CD14-positive monocyte (primary cell): Measurements from ENCODE around the gene OTOG. TPM values are rescaled to one million over a fixed set of nuclear protein-coding genes. Genes with fewer than 3 reads are reported as not detected.

Experiments used
- DNase-seq, 3 donors: peaks; one replicate each; pipeline ENCODE4 v3.0.0-alpha.2; 2011 to 2022
- H2AFZ ChIP-seq: 2 replicates; pipeline ENCODE4 v1.6.0; 2012; ENCODE audit warnings: mild to moderate bottlenecking, low read depth, low read length, inconsistent platforms; ENCODE audit not compliant: insufficient read depth, poor library complexity, severe bottlenecking
- H3K27ac ChIP-seq, 2 donors: 1 replicate in 1 of 2; 2 replicates in 1 of 2; pipeline ENCODE4 v1.5.1; 2012 to 2013; ENCODE audit warnings: low read length in 2 of 2, control low read depth in 1 of 2, inconsistent platforms in 1 of 2, low read depth in 1 of 2, mild to moderate bottlenecking in 1 of 2
- H3K27me3 ChIP-seq, 2 donors: one replicate each; pipeline versions ENCODE4 v1.6.0 to v1.6.1; 2011 to 2013; ENCODE audit warnings: low read length in 2 of 2; ENCODE audit not compliant: control insufficient read depth in 2 of 2, insufficient read depth in 2 of 2
- H3K36me3 ChIP-seq, 2 donors: replicated peaks in 1 of 2; 1 replicate in 1 of 2; 2 replicates in 1 of 2; pipeline versions ENCODE4 v1.5.1 to v1.6.1; 2012 to 2013; ENCODE audit warnings: low read length in 2 of 2, control low read depth in 1 of 2, inconsistent platforms in 1 of 2, mild to moderate bottlenecking in 1 of 2; ENCODE audit not compliant: insufficient read depth in 2 of 2, control insufficient read depth in 1 of 2
- H3K4me1 ChIP-seq, 2 donors: 1 replicate in 1 of 2; 2 replicates in 1 of 2; pipeline versions ENCODE4 v1.5.1 to v1.6.1; 2012 to 2013; ENCODE audit warnings: low read length in 2 of 2, control low read depth in 1 of 2, inconsistent platforms in 1 of 2, mild to moderate bottlenecking in 1 of 2, moderate library complexity in 1 of 2; ENCODE audit not compliant: insufficient read depth in 2 of 2, control insufficient read depth in 1 of 2
- H3K4me2 ChIP-seq: replicated peaks from 2 replicates; pipeline ENCODE3; 2012; ENCODE audit warnings: low read length, moderate library complexity, mild to moderate bottlenecking; ENCODE audit not compliant: poor library complexity, severe bottlenecking; ENCODE audit errors: extremely low read depth
- H3K4me3 ChIP-seq, 3 experiments: fragments of 200-600 bp in 1 of 3; sonication (generic) in 1 of 3; replicated peaks in 1 of 3; 1 replicate in 2 of 3; 2 replicates in 1 of 3; pipeline ENCODE4 v1.5.1; 2011 to 2013; ENCODE audit warnings: low read length in 3 of 3, mild to moderate bottlenecking in 3 of 3, control low read depth in 2 of 3, low read depth in 2 of 3, inconsistent platforms in 1 of 3, moderate library complexity in 1 of 3
- H3K79me2 ChIP-seq: 2 replicates; pipeline ENCODE4 v1.6.0; 2012; ENCODE audit warnings: mild to moderate bottlenecking, control low read depth, inconsistent platforms, low read length, moderate library complexity; ENCODE audit not compliant: insufficient read depth
- H3K9ac ChIP-seq: 2 replicates; pipeline ENCODE4 v1.6.0; 2017; ENCODE audit warnings: low read length, mild to moderate bottlenecking; ENCODE audit not compliant: insufficient read depth, poor library complexity, severe bottlenecking
- H3K9me3 ChIP-seq, 2 donors: replicated peaks in 1 of 2; 1 replicate in 1 of 2; 2 replicates in 1 of 2; pipeline versions ENCODE4 v1.5.1 to v1.6.1; 2012 to 2013; ENCODE audit warnings: low read length in 2 of 2, control low read depth in 1 of 2; ENCODE audit not compliant: control insufficient read depth in 1 of 2, insufficient read depth in 1 of 2
- H4K20me1 ChIP-seq: 2 replicates; pipeline ENCODE4 v1.6.0; 2012; ENCODE audit warnings: mild to moderate bottlenecking, low read length, control low read depth, moderate library complexity; ENCODE audit not compliant: insufficient read depth
- H3K27ac Mint-ChIP-seq, 7 donors: one replicate each; pipeline ENCODE4 v1.8.0; 2020; ENCODE audit warnings: mild to moderate bottlenecking in 7 of 7, mixed read lengths in 7 of 7, moderate library complexity in 6 of 7, inconsistent platforms in 2 of 7
- H3K27me3 Mint-ChIP-seq, 3 donors: one replicate each; pipeline ENCODE4 v1.8.0; 2021 to 2022; ENCODE audit warnings: low read depth in 3 of 3, mild to moderate bottlenecking in 3 of 3, mixed read lengths in 3 of 3, moderate library complexity in 3 of 3, inconsistent platforms in 1 of 3
- H3K36me3 Mint-ChIP-seq, 2 donors: one replicate each; pipeline ENCODE4 v1.8.0; 2020; ENCODE audit warnings: mixed read lengths in 2 of 2, inconsistent platforms in 1 of 2, mild to moderate bottlenecking in 1 of 2
- H3K4me1 Mint-ChIP-seq: one replicate; pipeline ENCODE4 v1.8.0; 2020; ENCODE audit warnings: mild to moderate bottlenecking, mixed read lengths
- H3K4me3 Mint-ChIP-seq, 2 donors: one replicate each; pipeline ENCODE4 v1.8.0; 2020; ENCODE audit warnings: mild to moderate bottlenecking in 2 of 2, mixed read lengths in 2 of 2, moderate library complexity in 1 of 2
- H3K9me3 Mint-ChIP-seq, 7 donors: one replicate each; pipeline ENCODE4 v1.8.0; 2020 to 2022; ENCODE audit warnings: mixed read lengths in 7 of 7, mild to moderate bottlenecking in 6 of 7, moderate library complexity in 6 of 7, inconsistent platforms in 2 of 7
- CTCF ChIP-seq: fragments of 200-600 bp; IDR thresholded peaks from one replicate; pipeline ENCODE4 v1.8.0; 2022; ENCODE audit warnings: antibody characterized with exemption, mild to moderate bottlenecking
- WGBS: methylation state at CpG from one replicate; pipeline ENCODE4 v1.1.5; 2013; ENCODE audit warnings: missing lambda C conversion rate; ENCODE audit not compliant: insufficient coverage; 5-methylcytosine and 5-hydroxymethylcytosine counted together
- intact Hi-C, 2 donors: fragments of 100-400 bp; cut with micrococcal nuclease; formaldehyde crosslinking; loops; one replicate each; pipeline versions ENCODE4 v1.15.0 to v1.15.1; 2023
- polyA plus RNA-seq, 3 donors: library from polyadenylated mRNA; depleted of rRNA in 1 of 3; unstranded in 2 of 3; stranded (reverse) in 1 of 3; fragments of 300-500 nt in 2 of 3; fragments of >200 nt in 1 of 3; fragmentation: Illumina TruSeq in 2 of 3; gene quantifications; 1 replicate in 2 of 3; 2 replicates in 1 of 3; pipeline ENCODE4 v1.2.3, GENCODE V29; 2012 to 2021

OTOG gene
- polyA plus RNA-seq, 3 donors, result not detected

GRCh38 chr11:17564687-17565042, 17.6 kb downstream of the OTOG start:
- no peaks in the 10 kb centered on the region for H3K79me2 ChIP-seq
- H2AFZ ChIP-seq, result no peak overlapping the region
- H3K36me3 ChIP-seq, result no peaks in the 10 kb centered on the region
- no peaks in the 10 kb centered on the region for H3K9me3 Mint-ChIP-seq
- no peak for DNase-seq
- no peak overlapping the region for H3K4me3 ChIP-seq
- no peak overlapping the region for H3K27ac ChIP-seq
- H4K20me1 ChIP-seq, result no peaks in the 10 kb centered on the region
- TF ChIP-seq CTCF, result no peak
- H3K4me3 Mint-ChIP-seq, result no peak overlapping the region
- no peaks in the 10 kb centered on the region for H3K27me3 ChIP-seq
- no peak overlapping the region for H3K27ac Mint-ChIP-seq
- intact Hi-C loops, result loop anchor here in 1 of 2 donors (10.0 kb wide), 1 partner anchor 1210 kb away; no protein-coding TSS in a partner anchor
- no peak overlapping the region for H3K4me2 ChIP-seq
- H3K27me3 Mint-ChIP-seq, result peaks cover 3 to 10% (median 6%) of the 10 kb centered on the region in 3 donors
- no CpG with 5 or more reads among the region's 2 CpGs for WGBS
- H3K9me3 ChIP-seq, result no peaks in the 10 kb centered on the region
- H3K4me1 ChIP-seq, result no peaks in the 10 kb centered on the region
- H3K9ac ChIP-seq, result no peak overlapping the region
- H3K4me1 Mint-ChIP-seq, result no peaks in the 10 kb centered on the region
- H3K36me3 Mint-ChIP-seq, result no peaks in the 10 kb centered on the region

GRCh38 chr11:17568944-17569343, 21.9 kb downstream of the OTOG start:
- no peaks in the 10 kb centered on the region for H3K27me3 ChIP-seq

More at GRCh38 chr11:17568944-17569343, 21.9 kb downstream of the OTOG start:
- Histone ChIP-seq H4K20me1 (no peaks in the 10 kb centered on the region), H3K9me3 (no peaks in the 10 kb centered on the region), H3K9ac (no peak overlapping the region), H3K4me2 (no peak overlapping the region), H3K36me3 (no peaks in the 10 kb centered on the region), H3K4me1 (no peaks in the 10 kb centered on the region), H2AFZ (no peak overlapping the region), H3K4me3 (no peak overlapping the region), H3K27ac (no peak overlapping the region), H3K79me2 (no peaks in the 10 kb centered on the region)
- intact Hi-C loops, result loop anchor here in 1 of 2 donors (10.0 kb wide), 1 partner anchor 1206 kb away; no protein-coding TSS in a partner anchor
- DNase-seq, result no peak
- Mint-ChIP-seq H3K9me3 (peaks cover 0 to 2% (median 0%) of the 10 kb centered on the region in 7 donors), H3K4me1 (peaks cover 4% of the 10 kb centered on the region), H3K27ac (no peak overlapping the region), H3K27me3 (peaks cover 0 to 8% (median 3%) of the 10 kb centered on the region in 3 donors), H3K4me3 (no peak overlapping the region), H3K36me3 (no peaks in the 10 kb centered on the region)
- 90% methylated on average over 2 of the region's 4 CpGs for WGBS
- no peak for TF ChIP-seq CTCF
